Ishikawa (cell line): Measurements from ENCODE around the gene TREX2.

Source experiments
- CEBPB ChIP-seq: IDR thresholded peaks from 2 replicates; pipeline ENCODE4 v1.6.1; 2012
- CREB1 ChIP-seq: IDR thresholded peaks from 2 replicates; pipeline ENCODE4 v1.6.1; 2012; ENCODE audit warnings: low read depth
- EGR1 ChIP-seq: IDR thresholded peaks from 2 replicates; pipeline ENCODE4 v1.6.1; 2012
- EP300 ChIP-seq: IDR thresholded peaks from 2 replicates; pipeline ENCODE4 v1.6.1; 2012; ENCODE audit warnings: borderline replicate concordance
- FOXM1 ChIP-seq: IDR thresholded peaks from 2 replicates; pipeline ENCODE4 v1.6.1; 2012; ENCODE audit warnings: low read depth, borderline replicate concordance
- MAX ChIP-seq: IDR thresholded peaks from 2 replicates; pipeline ENCODE4 v1.6.1; 2012
- NFIC ChIP-seq: IDR thresholded peaks from 2 replicates; pipeline ENCODE4 v1.6.1; 2012
- RAD21 ChIP-seq: IDR thresholded peaks from 2 replicates; pipeline ENCODE4 v1.6.1; 2012; ENCODE audit warnings: low read depth
- REST ChIP-seq: IDR thresholded peaks from 2 replicates; pipeline ENCODE4 v1.6.1; 2012; ENCODE audit warnings: low read depth, mild to moderate bottlenecking
- TAF1 ChIP-seq: IDR thresholded peaks from 2 replicates; pipeline ENCODE4 v1.6.1; 2012; ENCODE audit warnings: low read depth, mild to moderate bottlenecking
- TCF12 ChIP-seq: IDR thresholded peaks from 2 replicates; pipeline ENCODE4 v1.6.1; 2012; ENCODE audit warnings: low read depth
- TEAD4 ChIP-seq: IDR thresholded peaks from 2 replicates; pipeline ENCODE4 v1.6.1; 2012
- USF1 ChIP-seq: IDR thresholded peaks from 2 replicates; pipeline ENCODE4 v1.6.1; 2012
- YY1 ChIP-seq: IDR thresholded peaks from 2 replicates; pipeline ENCODE4 v1.6.1; 2012; ENCODE audit warnings: low read depth
- ZBTB7A ChIP-seq: IDR thresholded peaks from 2 replicates; pipeline ENCODE4 v1.6.1; 2012; ENCODE audit warnings: low read depth

The TREX2 gene

GRCh38 chrX:153414856-153415510, 30.9 kb downstream of the TREX2 start:
- no peak for TF ChIP-seq CREB1
- no peak for TF ChIP-seq USF1
- no peak for TF ChIP-seq MAX
- TF ChIP-seq NFIC: no peak
- no peak for TF ChIP-seq EGR1
- TF ChIP-seq ZBTB7A: no peak
- TF ChIP-seq REST: no peak
- TF ChIP-seq FOXM1: no peak
- TF ChIP-seq YY1: no peak
- no peak for TF ChIP-seq CEBPB

GRCh38 chrX:153413731-153414130, 32.1 kb downstream of the TREX2 start:
- no peak for TF ChIP-seq RAD21
- no peak for TF ChIP-seq FOXM1
- no peak for TF ChIP-seq REST
- no peak for TF ChIP-seq USF1
- no peak for TF ChIP-seq YY1
- no peak for TF ChIP-seq NFIC
- no peak for TF ChIP-seq TEAD4
- TF ChIP-seq EGR1: no peak
- no peak for TF ChIP-seq CEBPB
- TF ChIP-seq MAX: no peak
- TF ChIP-seq ZBTB7A: no peak
- no peak for TF ChIP-seq TAF1
- TF ChIP-seq TCF12: no peak

GRCh38 chrX:153412746-153413720, 32.8 kb downstream of the TREX2 start:
- TF ChIP-seq RAD21 (no peak), TCF12 (no peak), CREB1 (no peak), TEAD4 (no peak), YY1 (no peak)

- TF ChIP-seq FOXM1 (no peak), TEAD4 (peak; percentile 35; the same call in 1 of the 2 replicates), EP300 (peak; percentile 54; the same call in 1 of the 2 replicates), NFIC (peak; percentile 42; the same call in 1 of the 2 replicates), ZBTB7A (no peak; the same call in 1 of the 2 replicates), TCF12 (peak; percentile 35; the same call in 1 of the 2 replicates)
Observed at GRCh38 chrX:153411988-153412574, 33.8 kb downstream of the TREX2 start.

- TF ChIP-seq MAX (no peak), FOXM1 (no peak), TEAD4 (no peak), NFIC (no peak), CREB1 (no peak)
Observed at GRCh38 chrX:153411255-153411987, 34.4 kb downstream of the TREX2 start, which contains the start of gene ZFP92. ZFP92 (plus strand) TSS chrX:153411472; CDS start chrX:153418323, 6,851 bp downstream.
